HepG2 (cell line): Measurements from ENCODE around the gene DQX1. TPM values are rescaled to one million over a fixed set of nuclear protein-coding genes. Genes with fewer than 3 reads are reported as not detected.

Experiments
- ATAC-seq: fragments of 200-7000 bp; cut with Tn5 transposase; 3 replicates; pipeline ENCODE4 v1.9.1; 2020; ENCODE audit warnings: mild to moderate bottlenecking, moderate library complexity
- BruUV-seq: library from RNA; stranded (reverse); fragments of 400-500 nt; replicated peaks from 2 replicates; lab custom pipeline; 2021; lab: Mats Ljungman, UMichigan
- CTCF ChIA-PET: fragments of 300-600 bp; formaldehyde crosslinking; extraction: SDS; loops from one replicate; lab custom pipeline; 2021; ENCODE audit warnings: low total read pairs, inconsistent platforms, low intra/inter-chr PET ratio; lab: Yijun Ruan, JAX
- POLR2A ChIA-PET: fragments of 350-600 bp; sonication (Branson Sonifier 250); formaldehyde crosslinking; loops from one replicate; lab custom pipeline; 2020; ENCODE audit warnings: antibody characterized with exemption, inconsistent platforms; lab: Yijun Ruan, JAX
- DNase-seq: peaks from one replicate; pipeline ENCODE4 v3.0.0-alpha.2; 2015; ENCODE audit warnings: low spot score
- FAIRE-seq: peaks from 3 replicates; lab custom pipeline; 2011; peaks lifted over from hg19 to GRCh38; lab: Jason Lieb, UNC
- H2AFZ ChIP-seq: one replicate; pipeline ENCODE4 v1.6.1; 2011; ENCODE audit warnings: low read length, inconsistent platforms
- H3K27ac ChIP-seq: fragments of 300-600 bp; 3 replicates; pipeline ENCODE4 v1.8.0; 2011; ENCODE audit warnings: mixed run types, mild to moderate bottlenecking, mixed read lengths, low read length, inconsistent platforms; ENCODE audit not compliant: insufficient read depth; ENCODE audit errors: extremely low read length
- H3K27me3 ChIP-seq, 2 experiments: fragments of 200-600 bp in 1 of 2; 2 replicates in 1 of 2; 3 replicates in 1 of 2; pipeline versions ENCODE4 v1.6.0 to v1.8.0; 2011; ENCODE audit warnings: low read length in 2 of 2, mild to moderate bottlenecking in 2 of 2, moderate library complexity in 2 of 2, inconsistent platforms in 1 of 2; ENCODE audit not compliant: insufficient read depth in 2 of 2, control insufficient read depth in 1 of 2
- H3K36me3 ChIP-seq, 2 experiments: fragments of 200-600 bp in 1 of 2; replicated peaks in 1 of 2; 2 replicates in 1 of 2; 3 replicates in 1 of 2; pipeline versions ENCODE4 v1.5.1 to v1.8.0; 2011; ENCODE audit warnings: low read length in 2 of 2, inconsistent platforms in 1 of 2; ENCODE audit not compliant: insufficient read depth in 2 of 2, control insufficient read depth in 1 of 2
- H3K4me1 ChIP-seq: 2 replicates; pipeline ENCODE4 v1.5.1; 2012; ENCODE audit warnings: low read length, inconsistent platforms; ENCODE audit not compliant: insufficient read depth
- H3K4me2 ChIP-seq: 2 replicates; pipeline ENCODE4 v1.6.0; 2011; ENCODE audit warnings: low read depth, low read length, inconsistent platforms
- H3K4me3 ChIP-seq, 3 experiments: fragments of 200-600 bp in 1 of 3; sonication (generic), shearing (Covaris generic) in 1 of 3; replicated peaks in 1 of 3; 2 replicates each; pipeline ENCODE4 v1.5.1; 2011 to 2016; ENCODE audit warnings: low read length in 3 of 3, inconsistent platforms in 2 of 3, low read depth in 2 of 3, mild to moderate bottlenecking in 2 of 3, control low read depth in 1 of 3, mixed read lengths in 1 of 3; ENCODE audit not compliant: insufficient read depth in 1 of 3
- H3K79me2 ChIP-seq: one replicate; pipeline ENCODE4 v1.6.1; 2011; ENCODE audit warnings: low read length, inconsistent platforms; ENCODE audit not compliant: insufficient read depth
- H3K9ac ChIP-seq: 2 replicates; pipeline ENCODE4 v1.6.0; 2011; ENCODE audit warnings: mild to moderate bottlenecking, low read depth, low read length, inconsistent platforms; ENCODE audit not compliant: insufficient read depth
- H3K9me3 ChIP-seq: 2 replicates; pipeline ENCODE4 v1.5.1; 2012; ENCODE audit warnings: mild to moderate bottlenecking, low read length
- H4K20me1 ChIP-seq: 2 replicates; pipeline ENCODE4 v1.6.0; 2011; ENCODE audit warnings: inconsistent platforms, mild to moderate bottlenecking, low read length, moderate library complexity; ENCODE audit not compliant: insufficient read depth
- DMTF1 ChIP-seq: sonication (generic); formaldehyde crosslinking; IDR thresholded peaks from 2 replicates; pipeline ENCODE4 v1.4.0; 2020; ENCODE audit warnings: mild to moderate bottlenecking, missing genetic modification reagents
- PHF21A ChIP-seq: sonication (generic); formaldehyde crosslinking; IDR thresholded peaks from 2 replicates; pipeline ENCODE4 v1.5.0; 2020; ENCODE audit warnings: mild to moderate bottlenecking, missing genetic modification reagents
- SALL1 ChIP-seq: sonication (generic); formaldehyde crosslinking; IDR thresholded peaks from 2 replicates; pipeline ENCODE4 v1.8.0; 2022; ENCODE audit warnings: mild to moderate bottlenecking, missing genetic modification reagents
- ZC3H13 ChIP-seq: sonication (generic); formaldehyde crosslinking; IDR thresholded peaks from 2 replicates; pipeline ENCODE4 v1.8.1; 2023; ENCODE audit warnings: mild to moderate bottlenecking, missing genetic modification reagents, moderate library complexity
- ZNF746 ChIP-seq: sonication (generic); formaldehyde crosslinking; IDR thresholded peaks from 2 replicates; pipeline ENCODE4 v1.8.0; 2022; ENCODE audit warnings: mild to moderate bottlenecking, missing genetic modification reagents
- ZNF790 ChIP-seq: sonication (generic); formaldehyde crosslinking; IDR thresholded peaks from 2 replicates; pipeline ENCODE4 v1.8.0; 2022; ENCODE audit warnings: missing genetic modification reagents, mild to moderate bottlenecking, borderline replicate concordance
- WGBS: methylation state at CpG from one replicate; pipeline ENCODE4 v1.1.6; 2017; ENCODE audit warnings: low lambda C conversion rate; 5-methylcytosine and 5-hydroxymethylcytosine counted together
- in situ Hi-C: cut with HindIII; loops from 2 replicates; pipeline ENCODE4 v1.10.0; 2017; ENCODE audit warnings: low pct_unique_long_range_greater_than_20kb; ENCODE audit not compliant: extremely low pct_ligation_motif_present
- intact Hi-C: fragments of 100-400 bp; cut with micrococcal nuclease; formaldehyde crosslinking; loops from one replicate; pipeline ENCODE4 v1.10.0; 2022; ENCODE audit not compliant: unreplicated experiment
- polyA plus RNA-seq, 8 experiments: library from polyadenylated mRNA; depleted of rRNA in 3 of 8; stranded (reverse) in 7 of 8; unstranded in 1 of 8; fragments of >200 nt; fragmentation: Illumina TruSeq in 4 of 8; extraction: Trizol in 4 of 8; gene quantifications; 2 replicates each; pipeline versions ENCODE4 v1.2.1 to v1.2.3, GENCODE V29; 2011 to 2016; ENCODE audit warnings: low read depth in 4 of 8, missing spikeins in 1 of 8, mixed read lengths in 1 of 8; ENCODE audit not compliant: insufficient read depth in 1 of 8
- total RNA-seq, 5 experiments: library from RNA; depleted of rRNA; stranded (reverse); fragments of >200 nt; fragmentation: Illumina TruSeq; extraction: Trizol; gene quantifications; 2 replicates each; pipeline ENCODE4 v1.2.3, GENCODE V29; 2016; ENCODE audit warnings: low read depth in 1 of 5
- TF ChIP-seq, protein P1 (sequence below): sonication (generic); formaldehyde crosslinking; IDR thresholded peaks from 2 replicates; pipeline ENCODE4 v1.9.0; 2021; ENCODE audit warnings: missing genetic modification reagents, borderline replicate concordance

The DQX1 gene
- total and polyA plus RNA-seq, 2 of the 13 experiments (the other 11 are each of a cell fraction or from before 2014, with no cell fraction given), result 27.6 to 89.8 TPM

- TF ChIP-seq ZNF746 (CRISPR knock-in tag) (no peak), DMTF1 (CRISPR knock-in tag) (no peak), ZC3H13 (CRISPR knock-in tag) (0 out of 2 replicates have a peak, but pooled peaks have one; percentile 15), ZNF790 (CRISPR knock-in tag) (peak; percentile 54; the same call in 1 of the 2 replicates)
- TF ChIP-seq, all 625 proteins: peak for 28
Observed at GRCh38 chr2:74524955-74525716, 895 bp downstream of the DQX1 start (continued).

DNA sequence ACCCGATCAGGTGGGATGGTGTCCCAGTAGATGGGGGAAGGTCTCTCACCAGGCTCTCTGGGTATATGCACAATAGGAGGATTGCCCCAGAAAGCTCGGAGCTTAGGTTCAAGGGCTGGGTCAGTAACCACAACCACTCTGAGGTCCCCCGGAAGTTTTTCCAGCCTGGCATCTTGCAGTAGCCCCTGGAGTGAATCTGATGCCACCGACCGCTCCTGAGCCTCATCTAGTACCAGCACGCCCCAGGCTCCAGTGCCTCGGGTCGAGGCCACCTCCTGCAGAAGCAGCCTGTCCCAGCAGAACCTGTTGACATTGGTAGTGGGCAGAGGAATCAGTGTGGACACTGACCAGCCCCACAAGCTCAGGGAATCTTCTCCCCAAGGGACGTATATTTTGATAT is 2.0 kb downstream of the DQX1 start:
- no peaks in the 10 kb centered on the region for H4K20me1 ChIP-seq
- H3K36me3 ChIP-seq, result peaks cover 23 to 48% of the 10 kb centered on the region in 2 experiments
- no peak overlapping the region for H2AFZ ChIP-seq
- no peak for FAIRE-seq
- peaks cover 40% of the 10 kb centered on the region for H3K79me2 ChIP-seq
- no peaks in the 10 kb centered on the region; a peak in 1 of 5 replicates for H3K27me3 ChIP-seq
- no peaks in the 10 kb centered on the region for H3K9me3 ChIP-seq
- 0 out of 2 replicates have a peak, but pooled peaks have one; percentile 13 for TF ChIP-seq PHF21A
- TF ChIP-seq, protein P1, sequence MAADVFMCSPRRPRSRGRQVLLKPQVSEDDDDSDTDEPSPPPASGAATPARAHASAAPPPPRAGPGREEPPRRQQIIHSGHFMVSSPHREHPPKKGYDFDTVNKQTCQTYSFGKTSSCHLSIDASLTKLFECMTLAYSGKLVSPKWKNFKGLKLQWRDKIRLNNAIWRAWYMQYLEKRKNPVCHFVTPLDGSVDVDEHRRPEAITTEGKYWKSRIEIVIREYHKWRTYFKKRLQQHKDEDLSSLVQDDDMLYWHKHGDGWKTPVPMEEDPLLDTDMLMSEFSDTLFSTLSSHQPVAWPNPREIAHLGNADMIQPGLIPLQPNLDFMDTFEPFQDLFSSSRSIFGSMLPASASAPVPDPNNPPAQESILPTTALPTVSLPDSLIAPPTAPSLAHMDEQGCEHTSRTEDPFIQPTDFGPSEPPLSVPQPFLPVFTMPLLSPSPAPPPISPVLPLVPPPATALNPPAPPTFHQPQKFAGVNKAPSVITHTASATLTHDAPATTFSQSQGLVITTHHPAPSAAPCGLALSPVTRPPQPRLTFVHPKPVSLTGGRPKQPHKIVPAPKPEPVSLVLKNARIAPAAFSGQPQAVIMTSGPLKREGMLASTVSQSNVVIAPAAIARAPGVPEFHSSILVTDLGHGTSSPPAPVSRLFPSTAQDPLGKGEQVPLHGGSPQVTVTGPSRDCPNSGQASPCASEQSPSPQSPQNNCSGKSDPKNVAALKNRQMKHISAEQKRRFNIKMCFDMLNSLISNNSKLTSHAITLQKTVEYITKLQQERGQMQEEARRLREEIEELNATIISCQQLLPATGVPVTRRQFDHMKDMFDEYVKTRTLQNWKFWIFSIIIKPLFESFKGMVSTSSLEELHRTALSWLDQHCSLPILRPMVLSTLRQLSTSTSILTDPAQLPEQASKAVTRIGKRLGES (CRISPR knock-in tag), result no peak
- TF ChIP-seq SALL1, result peak; percentile 21; the same call in 1 of the 2 replicates
- ChIA-PET POLR2A (interaction anchor here (1.2 kb wide), 1 partner anchor 20 kb away, joined by 3 read pairs; no protein-coding TSS in a partner anchor), CTCF (no interaction called here)
- H3K4me3 ChIP-seq, result no peak overlapping the region
- 97% methylated on average over 9 of the region's 9 CpGs for WGBS
- DNase-seq, result no peak
- no TSS peak for BruUV-seq
- in situ Hi-C loops, result no loop called here
- H3K4me1 ChIP-seq, result peaks cover 59% of the 10 kb centered on the region
- H3K27ac ChIP-seq, result no peak overlapping the region
- no peak overlapping the region for H3K9ac ChIP-seq
- intact Hi-C loops, result no loop called here
- ATAC-seq, result no peak
- H3K4me2 ChIP-seq, result no peak overlapping the region
